GM12891 (cell line): ENCODE results near the gene RSPH9.

Experiments
- POLR2A ChIP-seq: IDR thresholded peaks from 2 replicates; pipeline ENCODE4 v1.6.1; 2011; ENCODE audit warnings: low read depth, low read length, control low read depth
- POLR2AphosphoS5 ChIP-seq: IDR thresholded peaks from 2 replicates; pipeline ENCODE4 v1.6.1; 2011; ENCODE audit warnings: low read depth, low read length, control low read depth
- TAF1 ChIP-seq: IDR thresholded peaks from 2 replicates; pipeline ENCODE4 v1.6.1; 2011; ENCODE audit warnings: low read depth, low read length, control low read depth

- TF ChIP-seq POLR2A (no peak), POLR2AphosphoS5 (no peak), TAF1 (no peak)
Observed at GRCh38 chr6:43681303-43681702, 36.5 kb downstream of the RSPH9 start.
